ENCODE results near the gene ACTC1. TPM values are rescaled to one million over a fixed set of nuclear protein-coding genes. Genes with fewer than 3 reads are reported as not detected.
A peak's percentile ranks its signal among the peaks of the same experiment; 100 is the strongest.

ACTC1 gene
- total and polyA plus RNA-seq, 8 donors, result 0.94 to 4.5 (median 2.0) TPM

DNA sequence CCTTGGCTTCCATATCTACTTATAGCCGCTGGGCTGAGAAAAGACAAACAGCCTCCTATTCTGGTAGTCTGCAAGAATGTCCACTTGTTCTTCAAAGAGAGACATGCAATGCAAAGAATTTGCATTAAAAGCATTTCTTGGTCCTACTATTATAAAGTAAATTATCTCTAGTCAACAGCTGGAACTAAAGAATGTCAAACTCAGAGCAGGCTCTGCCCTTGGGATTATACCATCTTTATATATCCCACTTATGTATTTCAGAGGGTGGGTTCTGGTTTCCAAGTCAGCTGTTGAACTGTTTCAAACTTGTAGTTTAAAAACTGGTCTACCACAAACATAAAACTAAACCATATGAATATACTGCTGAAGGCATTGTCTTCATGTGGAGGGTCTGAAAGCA is 7.0 kb upstream of the ACTC1 start:
- DNase-seq (no peak), ATAC-seq (no peak)
- Histone ChIP-seq H3K36me3 (no peaks in the 10 kb centered on the region), H3K4me1 (no peaks in the 10 kb centered on the region), H3K4me3 (no peak overlapping the region), H3K9me3 (no peaks in the 10 kb centered on the region), H3K27ac (no peak overlapping the region), H3K27me3 (peaks cover 0 to 34% of the 10 kb centered on the region in 2 donors)
- TF ChIP-seq, protein P1, sequence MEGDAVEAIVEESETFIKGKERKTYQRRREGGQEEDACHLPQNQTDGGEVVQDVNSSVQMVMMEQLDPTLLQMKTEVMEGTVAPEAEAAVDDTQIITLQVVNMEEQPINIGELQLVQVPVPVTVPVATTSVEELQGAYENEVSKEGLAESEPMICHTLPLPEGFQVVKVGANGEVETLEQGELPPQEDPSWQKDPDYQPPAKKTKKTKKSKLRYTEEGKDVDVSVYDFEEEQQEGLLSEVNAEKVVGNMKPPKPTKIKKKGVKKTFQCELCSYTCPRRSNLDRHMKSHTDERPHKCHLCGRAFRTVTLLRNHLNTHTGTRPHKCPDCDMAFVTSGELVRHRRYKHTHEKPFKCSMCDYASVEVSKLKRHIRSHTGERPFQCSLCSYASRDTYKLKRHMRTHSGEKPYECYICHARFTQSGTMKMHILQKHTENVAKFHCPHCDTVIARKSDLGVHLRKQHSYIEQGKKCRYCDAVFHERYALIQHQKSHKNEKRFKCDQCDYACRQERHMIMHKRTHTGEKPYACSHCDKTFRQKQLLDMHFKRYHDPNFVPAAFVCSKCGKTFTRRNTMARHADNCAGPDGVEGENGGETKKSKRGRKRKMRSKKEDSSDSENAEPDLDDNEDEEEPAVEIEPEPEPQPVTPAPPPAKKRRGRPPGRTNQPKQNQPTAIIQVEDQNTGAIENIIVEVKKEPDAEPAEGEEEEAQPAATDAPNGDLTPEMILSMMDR (IDR thresholded peaks at IDR 0.05), result no peak
- intact Hi-C loops (cut with DNase I), result no loop called here

DNA sequence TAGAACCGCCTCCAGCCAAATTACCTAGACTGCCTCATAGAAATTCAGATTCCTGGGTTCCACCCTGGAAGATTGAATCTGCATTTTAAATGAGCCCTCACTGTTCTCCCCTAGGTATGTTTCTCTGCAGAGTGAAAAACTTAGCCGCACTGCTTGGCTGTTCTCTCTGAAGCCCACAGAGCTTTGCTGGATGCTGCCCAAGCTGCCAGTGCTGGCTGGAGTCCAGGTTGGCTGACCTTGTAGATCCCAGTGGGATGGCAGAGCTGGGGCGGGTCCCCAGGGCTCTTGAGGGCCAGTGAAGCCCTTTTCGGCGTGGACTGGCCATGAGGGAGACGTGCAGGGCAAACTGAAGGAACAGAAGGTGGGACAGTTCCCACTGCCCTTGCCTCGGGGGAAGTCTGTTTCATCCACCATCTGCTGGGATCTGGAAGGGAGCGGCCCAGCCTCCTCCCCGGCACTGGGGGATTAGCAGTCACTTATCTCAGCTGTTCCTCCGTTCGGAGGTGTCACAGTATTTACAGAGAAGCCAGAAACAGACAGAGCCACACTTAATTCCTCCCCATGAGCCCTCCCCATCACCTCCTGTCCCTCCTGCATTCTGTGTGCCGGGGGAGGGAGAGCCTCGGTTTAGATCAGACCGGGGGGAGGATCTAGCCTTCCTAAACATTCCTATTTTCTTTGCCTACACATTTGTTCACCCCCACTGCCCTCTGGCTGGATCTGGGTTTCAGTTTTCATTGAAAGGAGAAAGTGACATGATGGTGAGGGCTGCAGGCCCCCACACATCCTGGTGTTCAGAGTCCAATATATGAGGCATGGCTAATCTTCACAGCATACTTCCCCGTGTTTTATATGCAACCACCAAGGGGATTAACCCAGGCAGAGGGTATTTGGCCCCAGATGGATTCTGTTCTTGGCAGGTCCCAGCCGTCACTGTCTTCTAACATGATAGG is 4.1 kb upstream of the ACTC1 start:
- no peak overlapping the region for H3K4me3 ChIP-seq
- no peak overlapping the region for H3K27ac ChIP-seq
- TF ChIP-seq, protein P1 (IDR thresholded peaks at IDR 0.05), result no peak
- peaks cover 0 to 5% of the 10 kb centered on the region in 2 donors for H3K4me1 ChIP-seq
- DNase-seq (peak in 2 of 4 donors; percentile 57 to 71), ATAC-seq (no peak)
- no peaks in the 10 kb centered on the region for H3K9me3 ChIP-seq
- H3K36me3 ChIP-seq, result no peaks in the 10 kb centered on the region
- H3K27me3 ChIP-seq, result peaks cover 18 to 64% of the 10 kb centered on the region in 2 donors
- intact Hi-C loops (cut with DNase I), result no loop called here

DNA sequence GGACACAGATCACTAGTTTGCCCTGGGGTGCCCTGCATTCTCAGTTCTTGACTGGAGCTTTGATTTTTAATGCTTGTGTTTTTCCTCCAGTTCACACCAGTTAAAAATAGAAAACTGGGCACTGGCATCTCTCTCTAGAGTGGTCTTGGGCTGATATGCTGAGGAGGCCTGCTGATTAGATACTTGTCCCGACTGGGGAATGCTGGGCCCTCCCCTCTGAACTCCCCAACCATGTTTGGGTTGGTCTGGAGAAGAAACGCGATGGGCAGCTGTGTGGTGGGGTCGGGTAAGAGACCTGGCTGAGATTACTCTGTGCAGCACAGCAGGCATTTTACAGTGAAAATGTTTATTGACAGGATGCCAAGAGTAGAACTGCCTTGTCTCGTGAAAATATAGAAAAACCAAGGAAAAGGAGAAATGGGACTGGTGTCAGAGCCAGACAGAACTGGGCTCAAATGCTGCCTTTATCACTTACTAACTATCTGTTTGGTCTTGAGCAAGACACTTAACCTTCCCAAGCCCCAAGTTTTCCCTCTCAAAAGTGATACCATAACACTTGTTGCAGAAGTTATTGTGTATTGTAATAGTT is 1.6 kb upstream of the ACTC1 start:
- Histone ChIP-seq H3K27ac (no peak overlapping the region), H3K9me3 (no peaks in the 10 kb centered on the region), H3K4me3 (no peak overlapping the region), H3K27me3 (peaks cover 29 to 89% of the 10 kb centered on the region in 2 donors), H3K4me1 (peaks cover 0 to 5% of the 10 kb centered on the region in 2 donors), H3K36me3 (no peaks in the 10 kb centered on the region)
- intact Hi-C loops (cut with DNase I), result no loop called here
- ATAC-seq (no peak), DNase-seq (peak in 1 of 4 donors; percentile 28)
- TF ChIP-seq, protein P1 (IDR thresholded peaks at IDR 0.05), result no peak

DNA sequence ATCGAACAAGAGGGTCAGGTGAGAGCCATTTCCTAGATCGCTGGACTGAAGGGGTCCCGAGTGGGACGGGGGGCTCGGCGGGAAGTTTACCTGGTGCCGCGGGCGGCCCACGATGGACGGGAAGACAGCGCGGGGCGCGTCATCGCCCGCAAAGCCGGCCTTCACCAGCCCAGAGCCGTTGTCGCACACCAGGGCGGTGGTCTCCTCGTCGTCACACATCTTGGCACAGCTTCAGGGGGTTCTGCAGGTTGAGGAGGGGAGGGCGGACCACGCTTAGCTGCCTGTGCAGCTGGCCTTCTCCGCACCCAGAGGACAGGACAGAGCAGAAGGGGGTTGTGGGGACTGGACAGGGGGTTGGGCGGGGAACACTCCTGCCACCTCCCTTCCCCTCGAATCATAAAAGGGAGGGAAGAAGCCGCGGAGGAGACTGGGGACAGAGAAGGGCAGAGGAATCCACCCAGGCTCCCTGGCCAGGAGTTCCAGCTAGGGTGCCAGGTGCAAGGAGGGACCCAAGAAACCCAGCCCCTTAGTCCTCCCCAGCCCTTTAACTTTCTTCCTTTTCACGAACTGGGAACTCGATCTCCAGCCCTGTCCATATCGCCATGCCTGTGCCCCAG is 651 bp downstream of the ACTC1 start:
- H3K4me3 ChIP-seq, result no peak overlapping the region
- intact Hi-C loops (cut with DNase I), result no loop called here
- no peak for ATAC-seq
- H3K9me3 ChIP-seq, result no peaks in the 10 kb centered on the region
- peaks cover 29 to 87% of the 10 kb centered on the region in 2 donors for H3K27me3 ChIP-seq
- peaks cover 0 to 5% of the 10 kb centered on the region in 2 donors for H3K4me1 ChIP-seq
- DNase-seq, result no peak
- H3K36me3 ChIP-seq, result no peaks in the 10 kb centered on the region
- no peak overlapping the region for H3K27ac ChIP-seq
- TF ChIP-seq, protein P1 (IDR thresholded peaks at IDR 0.05), result no peak

DNA sequence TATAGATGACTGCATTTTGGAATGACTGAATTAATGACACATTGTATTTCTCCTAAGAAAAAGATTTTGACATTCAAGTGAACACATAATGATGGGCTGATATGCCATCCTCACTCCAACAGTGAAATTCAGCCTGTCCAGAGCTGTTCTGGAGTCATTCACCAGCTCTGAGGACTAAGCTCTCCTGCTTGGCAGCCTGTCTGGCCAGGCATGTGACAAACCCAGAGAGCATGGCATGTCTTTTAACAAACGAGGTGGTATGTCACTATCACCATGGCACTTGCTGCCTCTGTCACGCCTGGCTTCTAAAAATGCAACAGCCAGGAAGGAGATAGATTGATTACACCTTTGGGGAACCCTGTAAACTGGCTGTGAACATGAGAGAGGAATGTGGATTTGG is 1.4 kb downstream of the ACTC1 start:
- peaks cover 0 to 5% of the 10 kb centered on the region in 2 donors for H3K4me1 ChIP-seq
- intact Hi-C loops (cut with DNase I), result no loop called here

More for the DNA sequence above, 1.4 kb downstream of the ACTC1 start:
- Histone ChIP-seq H3K9me3 (no peaks in the 10 kb centered on the region), H3K4me3 (no peak overlapping the region), H3K27me3 (peaks cover 29 to 79% of the 10 kb centered on the region in 2 donors), H3K36me3 (no peaks in the 10 kb centered on the region), H3K27ac (no peak overlapping the region)
- ATAC-seq, result no peak
- TF ChIP-seq, protein P1 (IDR thresholded peaks at IDR 0.05), result no peak
- no peak for DNase-seq
